HAP-1 (cell line): ENCODE results near the gene CLK2.
"Not testable (repeated sequence)": the region's sequence is repeated elsewhere in the genome, so short reads cannot be mapped to it uniquely, and the experiment has no call there.

Experiments used
- DNase-seq, 2 experiments: peaks; one replicate each; pipeline ENCODE4 v3.0.0-alpha.2; 2016 to 2020; ENCODE audit warnings: low spot score in 2 of 2
- H3K27me3 ChIP-seq: fragments of 250-450 bp; sonication (Bioruptor Pico); 2 replicates; pipeline ENCODE4 v1.5.1; 2020; ENCODE audit warnings: low read depth, mild to moderate bottlenecking, moderate library complexity
- H3K36me3 ChIP-seq: fragments of 250-450 bp; sonication (Bioruptor Pico); replicated peaks from 2 replicates; pipeline ENCODE4 v1.5.1; 2020; ENCODE audit warnings: mild to moderate bottlenecking
- H3K4me1 ChIP-seq: fragments of 250-450 bp; sonication (Bioruptor Pico); 2 replicates; pipeline ENCODE4 v1.5.1; 2020; ENCODE audit warnings: mild to moderate bottlenecking
- H3K4me3 ChIP-seq: fragments of 250-450 bp; sonication (Bioruptor Pico); 2 replicates; pipeline ENCODE4 v1.5.1; 2020; ENCODE audit warnings: mild to moderate bottlenecking, moderate library complexity
- H3K9me3 ChIP-seq: fragments of 250-450 bp; sonication (Bioruptor Pico); 2 replicates; pipeline ENCODE4 v1.5.1; 2020; ENCODE audit warnings: mild to moderate bottlenecking, moderate library complexity
- in situ Hi-C: fragments of 300-500 bp; cut with MboI; formaldehyde crosslinking; loops from 3 replicates; pipeline ENCODE4 v1.14.3; 2020; ENCODE audit warnings: low sequenced_read_pairs, inconsistent platforms, mixed read lengths

The CLK2 gene

DNA sequence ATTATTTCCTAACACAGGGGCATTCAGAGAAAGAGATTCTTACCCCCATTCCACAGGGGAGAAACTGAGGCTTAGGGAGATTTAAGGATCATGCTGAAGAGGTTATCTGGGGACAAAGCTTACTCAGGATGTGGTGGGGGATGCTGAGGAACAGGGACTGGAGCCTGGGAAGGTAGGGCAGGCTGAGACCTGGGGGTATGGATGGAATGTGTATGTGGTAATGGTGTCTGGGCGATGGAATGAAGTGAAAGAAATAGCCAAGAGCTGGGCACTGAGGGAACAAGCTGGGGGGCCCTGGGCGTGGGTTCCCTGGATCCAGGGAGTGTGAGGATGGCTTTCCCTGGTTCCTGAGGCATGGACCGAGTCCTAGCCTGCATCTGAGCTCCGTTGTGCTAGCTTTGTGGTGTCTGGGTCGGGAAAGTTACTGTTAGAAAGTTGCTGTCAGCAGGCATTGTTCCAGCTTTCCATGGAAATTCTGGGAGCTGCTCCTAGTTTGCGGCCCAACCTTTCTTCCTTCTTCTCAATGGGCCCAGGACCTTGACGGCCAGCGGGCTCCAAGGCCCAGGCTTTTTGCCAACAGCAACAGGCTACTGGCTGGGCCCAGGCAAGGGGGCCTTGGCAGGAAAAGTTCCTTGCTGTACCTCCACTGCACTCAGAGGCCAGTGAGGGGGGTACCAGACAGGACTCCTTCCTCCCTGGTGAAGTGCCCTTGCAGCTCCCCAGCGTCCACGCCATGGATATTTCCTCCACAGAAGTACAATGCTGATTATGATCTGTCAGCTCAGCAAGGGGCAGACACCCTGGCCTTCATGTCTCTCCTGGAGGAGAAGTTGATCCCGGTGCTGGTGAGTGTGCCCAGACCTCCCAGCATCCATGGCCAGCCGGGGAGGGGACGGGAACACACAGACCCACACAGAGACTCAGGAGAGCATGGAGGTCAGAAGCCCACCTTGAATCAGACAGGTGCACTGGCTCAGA, 41.0 kb downstream of the CLK2 start:
- H3K9me3 ChIP-seq, H3K36me3 ChIP-seq, DNase-seq, H3K4me1 ChIP-seq, in situ Hi-C loops, H3K4me3 ChIP-seq, H3K27me3 ChIP-seq: not testable (repeated sequence)

DNA sequence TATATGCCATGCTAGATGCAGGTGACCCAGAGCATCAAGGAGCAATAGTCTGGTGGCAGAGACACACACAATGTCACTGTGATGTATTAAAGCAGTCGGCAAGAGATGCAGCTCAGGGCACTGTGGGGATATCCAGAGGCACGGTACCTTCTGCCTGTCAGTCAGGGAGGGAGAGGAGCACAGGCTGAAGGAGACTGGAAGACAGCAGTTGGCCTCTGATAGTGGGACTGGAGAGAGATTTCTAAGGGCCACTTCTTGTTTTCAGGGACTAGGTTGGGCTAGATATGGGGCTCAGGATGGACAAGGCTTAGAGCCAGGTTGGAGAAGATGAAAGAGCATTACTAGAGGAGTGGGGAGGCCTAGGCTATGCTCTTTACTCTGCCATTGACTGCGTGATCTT, 42.0 kb downstream of the CLK2 start:
- H3K9me3 ChIP-seq, H3K4me3 ChIP-seq, in situ Hi-C loops, H3K27me3 ChIP-seq, DNase-seq, H3K4me1 ChIP-seq, H3K36me3 ChIP-seq: not testable (repeated sequence)

DNA sequence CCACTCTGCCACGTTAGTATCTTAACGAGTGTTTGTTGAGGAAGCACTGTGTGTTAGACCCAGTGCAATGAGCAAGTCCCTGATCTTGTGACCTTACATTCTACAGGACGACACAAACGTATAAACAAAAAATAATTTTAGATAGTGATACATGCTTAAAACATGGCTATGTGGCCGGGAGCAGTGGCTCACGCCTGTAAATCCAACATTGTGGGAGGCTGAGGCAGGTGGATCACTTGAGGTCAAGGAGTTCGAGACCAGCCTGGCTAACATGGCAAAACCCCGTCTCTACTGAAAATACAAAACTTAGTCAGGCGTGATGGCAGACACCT, 45.2 kb downstream of the CLK2 start:
- no peak for DNase-seq
- in situ Hi-C loops = no loop called here
- Histone ChIP-seq H3K27me3 (no peaks in the 10 kb centered on the region), H3K4me1 (peaks cover 10% of the 10 kb centered on the region), H3K9me3 (no peaks in the 10 kb centered on the region), H3K36me3 (peaks cover 8% of the 10 kb centered on the region), H3K4me3 (peak overlapping the region; percentile 46)

DNA sequence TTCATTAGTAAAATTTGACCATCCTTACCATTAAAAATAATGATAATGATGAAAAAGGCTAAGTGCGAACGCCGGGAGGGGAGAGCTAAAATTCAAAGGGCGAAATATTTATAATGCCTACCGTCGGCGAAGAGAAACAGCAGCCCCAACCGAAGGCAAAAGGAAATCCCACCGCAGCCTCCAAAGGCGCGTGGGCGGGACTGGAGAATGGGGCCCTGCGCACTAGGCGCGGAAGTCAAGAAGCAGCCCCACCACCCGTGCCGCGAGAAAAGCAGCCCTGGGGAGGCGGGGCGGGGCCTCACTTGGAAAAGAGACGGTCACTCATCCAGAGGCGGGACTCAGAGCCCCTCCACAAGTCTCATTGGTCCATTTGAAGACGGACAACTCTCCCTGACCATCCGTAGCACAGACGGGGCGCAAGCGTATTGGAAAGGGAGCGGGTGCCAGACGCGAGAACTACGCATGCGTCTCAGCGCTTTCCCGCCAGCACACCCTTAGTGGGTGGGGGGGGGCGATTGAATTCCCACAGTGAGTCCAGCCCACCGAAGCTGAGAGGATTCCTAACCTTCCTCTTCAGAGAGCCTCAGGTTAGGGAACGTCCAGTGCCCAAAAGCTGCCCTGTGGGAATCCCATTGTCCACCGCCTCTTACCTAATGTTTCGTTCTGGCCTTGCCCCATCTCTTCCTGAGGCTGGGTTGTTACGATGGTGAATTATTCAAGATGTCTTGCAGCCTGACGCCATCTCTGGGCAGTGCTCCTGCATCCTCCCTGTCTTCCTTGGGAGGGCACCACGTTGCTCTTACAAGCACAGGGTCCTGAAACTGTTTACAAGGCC, 45.8 kb downstream of the CLK2 start:
- H3K4me1 ChIP-seq = peaks cover 10% of the 10 kb centered on the region
- in situ Hi-C loops = no loop called here
- DNase-seq = peak; percentile 98 to 99

DNA sequence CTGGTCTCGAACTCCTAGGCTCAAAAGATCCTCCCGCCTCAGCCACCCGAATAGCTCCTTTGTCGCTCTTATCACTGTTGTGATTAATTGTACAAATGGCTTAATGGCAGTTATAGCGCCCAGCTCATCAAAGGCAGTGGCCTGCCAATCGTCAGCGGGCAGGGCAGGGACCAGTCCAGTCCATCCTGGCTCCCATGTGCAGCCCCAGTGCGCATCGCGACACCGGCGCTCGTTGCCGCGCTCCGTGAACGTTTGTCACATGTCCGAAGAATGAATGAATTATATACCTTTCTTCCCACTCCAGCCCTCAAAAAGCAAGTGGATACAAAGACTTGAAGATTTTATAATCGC, 46.4 kb downstream of the CLK2 start:
- in situ Hi-C loops = no loop called here
- H3K4me3 ChIP-seq = peak overlapping the region; percentile 46
- H3K27me3 ChIP-seq = no peaks in the 10 kb centered on the region
- H3K4me1 ChIP-seq = peaks cover 10% of the 10 kb centered on the region
- DNase-seq = peak; percentile 36 to 69
- no peaks in the 10 kb centered on the region for H3K9me3 ChIP-seq
- H3K36me3 ChIP-seq = peaks cover 8% of the 10 kb centered on the region

More for the DNA sequence above, 45.8 kb downstream of the CLK2 start:
- no peaks in the 10 kb centered on the region for H3K27me3 ChIP-seq
- no peaks in the 10 kb centered on the region for H3K9me3 ChIP-seq
- H3K4me3 ChIP-seq = peak overlapping the region; percentile 46
- peaks cover 8% of the 10 kb centered on the region for H3K36me3 ChIP-seq

DNA sequence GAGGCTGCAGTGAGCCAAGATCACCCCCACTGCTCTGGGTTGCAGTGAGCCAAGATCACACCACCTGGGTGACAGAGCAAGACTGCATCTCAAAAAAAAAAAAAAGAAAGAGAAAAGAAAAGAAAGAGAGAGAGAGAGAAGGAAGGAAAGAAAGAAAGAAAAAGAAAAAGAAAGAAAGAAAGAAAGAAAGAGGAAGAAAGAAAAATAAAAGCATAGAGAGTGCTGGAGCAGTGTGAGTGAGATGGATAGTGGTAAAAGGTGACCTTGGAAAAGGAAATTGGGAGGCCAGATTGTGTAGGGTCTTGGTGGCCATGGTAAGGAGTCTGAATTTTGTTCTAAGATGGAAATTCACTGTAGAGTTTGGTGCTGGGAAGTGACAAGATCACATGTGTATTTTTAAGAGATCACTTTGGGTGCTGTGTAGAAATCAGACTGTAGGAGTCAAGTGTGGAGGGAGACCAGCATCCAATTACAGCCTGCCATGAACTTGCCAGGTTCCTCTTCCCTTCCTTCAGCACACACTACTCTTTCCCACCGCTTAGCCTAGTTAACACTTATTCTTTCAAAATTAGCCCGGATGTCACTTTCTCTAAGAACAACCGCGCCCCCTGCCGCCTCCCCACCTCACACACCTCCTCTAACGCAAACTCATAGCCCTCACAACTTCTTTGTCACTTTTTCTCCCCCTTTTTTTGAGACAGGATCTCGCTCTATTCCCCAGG, 47.0 kb downstream of the CLK2 start:
- in situ Hi-C loops = no loop called here
- DNase-seq = peak; percentile 85 to 86
- H3K4me1 ChIP-seq = peaks cover 10% of the 10 kb centered on the region
- H3K27me3 ChIP-seq = no peaks in the 10 kb centered on the region
- peak overlapping the region; percentile 46 for H3K4me3 ChIP-seq
- no peaks in the 10 kb centered on the region for H3K9me3 ChIP-seq
- H3K36me3 ChIP-seq = peaks cover 8% of the 10 kb centered on the region

DNA sequence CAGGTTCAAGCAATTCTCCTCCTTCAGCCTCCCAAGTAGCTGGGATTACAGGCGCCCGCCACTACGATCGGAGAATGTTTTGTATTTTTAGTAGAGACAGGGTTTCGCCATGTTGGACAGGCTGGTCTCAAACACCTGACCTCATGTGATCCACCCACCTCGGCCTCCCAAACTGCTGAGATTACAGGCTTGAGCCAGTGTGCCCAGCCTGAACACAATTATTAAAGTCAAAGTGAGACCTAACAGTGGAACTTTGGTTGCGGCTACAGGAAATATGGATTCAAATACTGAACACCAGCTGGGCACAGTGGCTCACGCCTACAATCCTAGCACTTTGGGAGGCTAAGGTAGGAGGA, 47.9 kb downstream of the CLK2 start:
- H3K27me3 ChIP-seq, DNase-seq, H3K9me3 ChIP-seq, H3K4me3 ChIP-seq, H3K4me1 ChIP-seq, H3K36me3 ChIP-seq, in situ Hi-C loops: not testable (repeated sequence)

DNA sequence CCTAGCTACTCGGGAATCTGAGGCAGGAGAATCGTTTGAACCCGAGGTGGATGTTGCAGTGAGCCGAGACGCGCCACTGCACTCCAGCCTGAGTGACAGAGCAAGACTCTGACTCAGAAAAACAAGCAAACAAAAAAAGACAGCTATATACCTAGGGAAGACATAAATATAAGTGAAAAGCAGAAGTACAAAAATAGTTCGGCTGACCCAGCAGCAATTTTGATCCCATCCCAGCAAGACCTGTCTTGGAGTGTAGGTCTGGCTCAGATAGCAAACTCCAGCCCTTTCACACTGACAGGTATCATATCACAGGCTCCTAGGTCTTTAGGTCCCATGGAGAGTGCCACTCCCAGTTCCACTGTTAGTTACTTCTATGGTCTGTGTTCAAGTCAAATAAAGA, 50.3 kb downstream of the CLK2 start:
- no peaks in the 10 kb centered on the region for H3K27me3 ChIP-seq
- H3K36me3 ChIP-seq = peaks cover 8% of the 10 kb centered on the region
- in situ Hi-C loops = no loop called here
- no peak for DNase-seq
- H3K9me3 ChIP-seq = no peaks in the 10 kb centered on the region
- no peak overlapping the region for H3K4me3 ChIP-seq
- H3K4me1 ChIP-seq = peaks cover 8% of the 10 kb centered on the region

DNA sequence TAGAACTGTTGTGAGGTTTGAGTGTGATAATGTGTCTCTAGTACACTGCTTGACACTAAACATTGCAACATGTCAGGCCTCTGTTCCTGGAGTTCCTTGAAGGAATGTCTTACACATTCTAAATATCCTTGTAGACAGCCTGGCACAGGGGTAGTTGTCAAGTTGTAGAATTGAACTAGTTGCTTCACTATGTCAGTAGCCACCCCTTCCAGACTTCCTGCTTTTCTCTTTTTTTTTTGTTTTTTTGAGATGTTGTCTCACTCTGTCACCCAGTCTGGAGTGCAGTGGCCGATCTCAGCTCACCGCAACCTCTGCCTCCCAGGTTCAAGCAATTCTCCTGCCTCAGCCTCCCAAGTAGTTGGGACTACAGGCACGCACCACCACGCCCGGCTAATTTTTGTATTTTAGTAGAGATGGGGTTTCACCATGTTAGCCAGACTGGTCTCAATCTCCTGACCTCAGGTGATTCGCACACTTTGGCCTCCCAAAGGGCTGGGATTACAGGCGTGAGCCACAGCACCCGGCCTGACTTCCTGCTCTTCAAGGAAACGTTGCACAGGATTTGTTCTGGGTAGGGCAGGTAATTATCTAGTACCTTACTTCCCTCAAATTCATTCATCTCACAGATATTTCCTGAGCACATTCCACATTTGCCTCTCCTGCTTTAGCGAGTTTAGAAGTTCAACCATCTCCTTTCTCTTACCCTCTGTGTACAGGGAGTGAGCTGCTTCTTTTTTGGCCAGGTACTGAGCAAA, 52.9 kb downstream of the CLK2 start:
- H3K27me3 ChIP-seq, in situ Hi-C loops, H3K4me3 ChIP-seq, DNase-seq, H3K36me3 ChIP-seq, H3K4me1 ChIP-seq, H3K9me3 ChIP-seq: not testable (repeated sequence)

DNA sequence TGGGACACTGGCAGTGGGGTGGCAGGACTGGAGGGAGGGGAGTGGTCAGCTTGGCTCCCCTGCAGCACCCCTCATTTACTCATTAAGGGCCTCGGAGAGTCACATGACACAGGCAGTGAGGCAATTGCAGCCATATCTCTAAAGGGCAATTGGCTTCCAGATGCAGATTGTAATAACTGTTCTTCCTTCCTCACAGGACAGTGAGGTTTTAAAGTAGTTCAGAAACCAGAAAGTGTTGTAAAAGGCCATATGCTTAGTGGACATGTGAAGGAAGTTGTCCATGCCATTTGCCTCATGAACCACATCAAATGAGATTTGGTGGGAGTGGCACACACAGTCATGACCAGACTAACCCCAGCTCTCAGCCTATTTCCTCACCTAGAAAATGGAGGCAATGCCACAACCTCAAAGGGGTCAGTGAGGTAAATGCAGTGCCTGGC, 53.7 kb downstream of the CLK2 start:
- Histone ChIP-seq H3K9me3 (no peaks in the 10 kb centered on the region), H3K27me3 (no peaks in the 10 kb centered on the region), H3K36me3 (peaks cover 4% of the 10 kb centered on the region; the same call in 1 of the 2 replicates), H3K4me1 (no peaks in the 10 kb centered on the region), H3K4me3 (no peak overlapping the region)
- in situ Hi-C loops = no loop called here
- no peak for DNase-seq

DNA sequence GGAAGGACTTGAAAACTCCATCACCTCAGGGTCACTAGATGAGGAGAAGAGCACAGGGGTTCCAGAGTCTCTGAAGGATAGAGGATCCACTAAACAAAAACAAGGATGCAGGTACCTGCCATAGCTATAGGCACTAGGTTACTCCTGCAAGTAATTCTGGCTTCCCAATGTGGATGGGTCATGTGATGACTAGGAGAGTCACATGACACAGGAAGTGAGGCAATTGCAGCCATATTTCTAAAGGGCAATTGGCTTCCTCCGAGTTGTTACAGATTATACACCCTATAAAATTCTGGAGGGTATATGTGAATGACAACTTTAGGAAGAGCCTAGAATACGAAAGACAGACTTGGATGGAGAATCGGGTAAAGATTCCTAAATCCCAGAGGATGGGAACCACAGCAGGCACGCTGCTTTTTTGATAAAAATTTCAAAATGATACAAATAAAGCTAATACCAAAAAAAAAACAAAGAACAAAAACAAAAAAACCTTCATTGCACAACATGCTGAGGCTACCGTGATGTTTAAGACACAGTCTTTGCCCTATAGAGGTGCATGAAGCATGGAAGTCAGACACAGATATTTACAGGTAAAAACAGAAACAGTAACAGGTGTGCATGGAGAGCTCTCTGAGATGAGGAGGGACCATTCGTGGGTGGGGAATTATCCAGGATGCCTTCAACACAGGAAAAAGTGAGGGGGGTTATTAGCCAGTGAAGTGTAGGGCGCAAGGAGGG, 54.3 kb downstream of the CLK2 start:
- in situ Hi-C loops = no loop called here
- peak in 1 of 2 experiments; percentile 61 for DNase-seq
- H3K27me3 ChIP-seq = no peaks in the 10 kb centered on the region
- no peaks in the 10 kb centered on the region for H3K9me3 ChIP-seq
- no peaks in the 10 kb centered on the region for H3K4me1 ChIP-seq
- H3K4me3 ChIP-seq = no peak overlapping the region
- peaks cover 3% of the 10 kb centered on the region; the same call in 1 of the 2 replicates for H3K36me3 ChIP-seq

DNA sequence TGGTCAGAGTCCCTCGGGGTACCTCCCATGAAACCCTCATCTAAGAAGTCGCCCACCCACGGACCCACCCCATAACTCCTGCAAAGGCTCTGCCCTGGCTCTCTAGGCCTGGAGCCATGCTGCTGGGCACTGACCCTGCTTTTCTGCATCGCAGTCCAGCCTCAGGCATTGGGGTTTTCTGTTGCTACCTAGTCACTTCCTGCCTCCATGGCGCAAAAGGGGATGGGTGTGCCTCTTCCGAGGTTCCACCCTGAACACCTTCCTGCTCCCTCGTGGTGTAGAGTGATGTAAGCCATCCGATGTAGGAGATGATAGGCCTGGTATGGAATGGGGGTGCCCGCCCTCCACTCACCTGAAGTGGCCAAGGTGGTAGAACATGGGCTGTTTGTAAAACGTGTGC, 58.6 kb downstream of the CLK2 start:
- H3K4me3 ChIP-seq, H3K36me3 ChIP-seq, H3K4me1 ChIP-seq, in situ Hi-C loops, DNase-seq, H3K27me3 ChIP-seq, H3K9me3 ChIP-seq: not testable (repeated sequence)
